NCI-H2029 treated with DMSO at 0.1 percent for 48 hours (cell line): ENCODE data around the gene PC.
"Not testable (repeated sequence)": the region's sequence is repeated elsewhere in the genome, so short reads cannot be mapped to it uniquely, and the experiment has no call there.

Experiments used
- DNase-seq: peaks from one replicate; lab custom pipeline; 2025; lab: John Stamatoyannopoulos, UW

The PC gene, protein sequence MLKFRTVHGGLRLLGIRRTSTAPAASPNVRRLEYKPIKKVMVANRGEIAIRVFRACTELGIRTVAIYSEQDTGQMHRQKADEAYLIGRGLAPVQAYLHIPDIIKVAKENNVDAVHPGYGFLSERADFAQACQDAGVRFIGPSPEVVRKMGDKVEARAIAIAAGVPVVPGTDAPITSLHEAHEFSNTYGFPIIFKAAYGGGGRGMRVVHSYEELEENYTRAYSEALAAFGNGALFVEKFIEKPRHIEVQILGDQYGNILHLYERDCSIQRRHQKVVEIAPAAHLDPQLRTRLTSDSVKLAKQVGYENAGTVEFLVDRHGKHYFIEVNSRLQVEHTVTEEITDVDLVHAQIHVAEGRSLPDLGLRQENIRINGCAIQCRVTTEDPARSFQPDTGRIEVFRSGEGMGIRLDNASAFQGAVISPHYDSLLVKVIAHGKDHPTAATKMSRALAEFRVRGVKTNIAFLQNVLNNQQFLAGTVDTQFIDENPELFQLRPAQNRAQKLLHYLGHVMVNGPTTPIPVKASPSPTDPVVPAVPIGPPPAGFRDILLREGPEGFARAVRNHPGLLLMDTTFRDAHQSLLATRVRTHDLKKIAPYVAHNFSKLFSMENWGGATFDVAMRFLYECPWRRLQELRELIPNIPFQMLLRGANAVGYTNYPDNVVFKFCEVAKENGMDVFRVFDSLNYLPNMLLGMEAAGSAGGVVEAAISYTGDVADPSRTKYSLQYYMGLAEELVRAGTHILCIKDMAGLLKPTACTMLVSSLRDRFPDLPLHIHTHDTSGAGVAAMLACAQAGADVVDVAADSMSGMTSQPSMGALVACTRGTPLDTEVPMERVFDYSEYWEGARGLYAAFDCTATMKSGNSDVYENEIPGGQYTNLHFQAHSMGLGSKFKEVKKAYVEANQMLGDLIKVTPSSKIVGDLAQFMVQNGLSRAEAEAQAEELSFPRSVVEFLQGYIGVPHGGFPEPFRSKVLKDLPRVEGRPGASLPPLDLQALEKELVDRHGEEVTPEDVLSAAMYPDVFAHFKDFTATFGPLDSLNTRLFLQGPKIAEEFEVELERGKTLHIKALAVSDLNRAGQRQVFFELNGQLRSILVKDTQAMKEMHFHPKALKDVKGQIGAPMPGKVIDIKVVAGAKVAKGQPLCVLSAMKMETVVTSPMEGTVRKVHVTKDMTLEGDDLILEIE

DNA sequence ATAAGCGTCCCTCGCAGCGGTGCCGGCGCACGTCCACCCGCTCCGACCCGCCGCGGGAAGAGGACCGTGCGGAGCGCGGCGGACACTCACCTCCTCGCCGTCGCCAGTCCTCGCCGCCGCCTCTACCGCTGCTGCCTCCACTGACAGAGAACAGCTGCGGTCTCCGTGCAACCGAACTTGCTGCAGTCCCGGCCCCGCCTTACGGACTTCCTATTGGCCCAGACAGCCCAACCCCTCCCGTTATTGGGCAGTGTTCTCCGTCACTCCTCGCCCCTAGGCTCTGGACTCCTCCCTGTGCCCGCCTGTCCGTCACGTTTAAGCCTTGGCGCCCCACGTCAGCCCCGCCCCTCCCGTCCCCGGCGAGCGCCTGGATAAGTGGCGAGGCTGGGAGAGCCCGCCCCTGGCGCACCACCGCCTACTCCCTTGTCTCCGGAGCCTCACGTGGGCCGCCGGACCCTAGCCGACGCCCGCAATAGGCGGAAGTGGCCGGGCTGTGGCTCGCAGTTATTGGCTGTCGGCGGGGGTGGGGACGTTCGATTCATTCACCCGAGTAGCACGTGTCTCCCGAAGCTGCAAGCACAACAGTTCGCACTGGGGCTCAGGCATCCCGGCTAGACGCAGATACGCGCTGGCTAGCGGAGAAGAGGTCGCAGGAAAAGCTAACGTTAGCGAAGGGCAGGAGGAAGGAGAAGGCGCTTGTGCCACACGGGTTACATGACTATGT is at the start of gene PC:
TSS of gene PC (minus strand) at position 152 of the 724 bp plus-strand sequence. CDS start 86,224 bp downstream, outside the sequence.
- peak; percentile 95 for DNase-seq

DNA sequence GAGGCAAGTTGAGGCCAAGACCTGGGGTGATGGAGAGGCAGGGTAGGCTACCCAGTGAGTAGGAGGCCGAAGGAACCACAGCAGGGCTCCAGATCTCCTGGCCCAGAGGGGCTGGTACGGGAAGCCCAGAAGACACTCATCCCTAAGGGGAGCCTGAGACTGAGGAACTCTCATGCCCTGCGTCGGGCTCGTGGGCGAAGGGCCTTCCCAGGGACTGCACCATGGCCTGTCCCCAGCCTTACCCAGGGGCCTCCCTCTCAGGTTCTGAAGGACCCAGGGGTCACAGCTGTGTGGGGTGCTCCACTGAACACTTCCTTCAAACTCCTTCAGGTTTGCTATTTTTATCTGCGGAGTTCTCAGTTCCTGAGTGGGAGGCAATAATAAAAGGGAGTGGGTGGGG is 48.9 kb upstream of the PC start:
- DNase-seq, result no peak

DNA sequence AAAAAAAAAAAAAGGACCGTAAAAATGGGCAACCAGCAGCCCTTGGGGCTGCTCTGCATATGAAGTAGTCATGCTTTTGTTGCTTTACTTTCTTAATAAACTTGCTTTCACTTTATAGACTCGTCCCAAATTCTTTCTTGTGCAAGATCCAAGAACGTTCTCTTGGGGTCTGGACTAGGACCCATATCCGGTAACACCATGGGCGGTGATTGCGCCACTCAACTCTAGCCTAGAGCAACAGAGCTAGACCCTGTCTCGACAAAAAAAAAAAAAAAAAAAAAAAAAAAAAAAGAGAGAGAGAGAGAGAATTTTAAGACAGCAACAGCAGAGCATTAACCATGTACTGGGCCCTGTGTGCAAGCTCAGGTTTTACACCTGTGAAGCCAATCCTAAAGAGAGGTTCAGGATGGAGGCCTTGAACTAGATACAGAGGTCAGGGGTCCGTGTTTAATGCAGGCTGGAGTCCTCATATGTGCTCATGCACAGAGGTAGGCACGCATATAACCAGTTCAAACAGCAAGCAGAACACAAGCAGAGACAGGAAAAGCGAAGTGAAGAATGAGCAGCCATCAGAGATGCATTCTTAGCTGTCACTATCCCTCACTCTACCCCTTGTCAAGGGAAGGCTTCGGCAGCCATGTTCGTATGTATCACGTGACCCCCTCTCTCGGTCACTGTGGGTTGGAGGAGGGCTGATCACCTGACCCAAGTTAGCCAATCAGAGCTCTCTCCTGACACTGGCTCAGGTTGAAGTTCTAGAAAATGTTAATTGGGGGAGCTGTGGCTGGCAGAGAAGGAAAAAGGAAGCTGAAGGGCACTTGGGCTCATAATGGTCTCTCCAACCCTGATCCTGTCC is 48.1 kb upstream of the PC start:
- no peak for DNase-seq

DNA sequence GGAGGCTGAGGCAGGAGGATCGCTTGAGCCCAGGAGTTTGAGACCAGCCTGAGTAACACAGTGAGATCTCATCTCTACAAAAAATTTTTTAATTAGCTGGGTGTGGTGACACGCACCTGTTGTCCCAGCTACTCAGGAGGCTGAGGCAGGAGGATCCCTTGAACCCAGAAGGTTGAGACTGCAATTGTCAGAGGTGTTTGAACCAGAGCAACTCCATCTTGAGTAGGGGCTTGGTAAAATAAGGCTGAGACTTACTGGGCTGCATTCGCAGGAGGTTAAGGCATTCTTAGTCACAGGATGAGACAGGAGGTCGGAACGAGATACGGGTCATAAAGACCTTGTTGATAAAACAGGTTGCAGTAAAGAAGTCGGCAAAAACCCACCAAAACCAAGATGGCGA is 47.0 kb upstream of the PC start:
- not testable (repeated sequence) for DNase-seq

DNA sequence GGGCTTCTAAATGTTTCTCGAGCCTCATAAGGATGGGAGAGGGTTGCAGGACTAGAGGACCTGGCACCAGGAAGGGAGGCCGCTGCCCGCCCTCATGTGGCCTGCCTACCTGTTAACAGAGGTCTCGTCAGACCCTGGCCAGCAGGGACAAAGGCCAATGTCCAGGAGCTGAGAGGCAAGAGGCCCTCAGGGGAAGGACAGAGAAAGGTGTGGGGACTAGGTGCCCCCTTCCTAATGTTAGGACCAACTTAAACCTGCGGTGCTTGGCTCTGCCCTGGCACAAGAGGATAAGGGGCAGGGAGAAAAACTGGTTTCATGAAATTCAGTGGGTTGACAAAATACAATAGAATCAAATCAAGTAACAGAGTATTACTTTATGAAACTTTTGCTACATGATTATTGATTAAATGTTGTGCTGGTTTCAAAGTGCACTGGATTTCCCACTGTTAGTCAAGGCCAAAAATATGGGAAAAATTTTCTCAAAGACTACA is 44.8 kb upstream of the PC start:
- no peak for DNase-seq

DNA sequence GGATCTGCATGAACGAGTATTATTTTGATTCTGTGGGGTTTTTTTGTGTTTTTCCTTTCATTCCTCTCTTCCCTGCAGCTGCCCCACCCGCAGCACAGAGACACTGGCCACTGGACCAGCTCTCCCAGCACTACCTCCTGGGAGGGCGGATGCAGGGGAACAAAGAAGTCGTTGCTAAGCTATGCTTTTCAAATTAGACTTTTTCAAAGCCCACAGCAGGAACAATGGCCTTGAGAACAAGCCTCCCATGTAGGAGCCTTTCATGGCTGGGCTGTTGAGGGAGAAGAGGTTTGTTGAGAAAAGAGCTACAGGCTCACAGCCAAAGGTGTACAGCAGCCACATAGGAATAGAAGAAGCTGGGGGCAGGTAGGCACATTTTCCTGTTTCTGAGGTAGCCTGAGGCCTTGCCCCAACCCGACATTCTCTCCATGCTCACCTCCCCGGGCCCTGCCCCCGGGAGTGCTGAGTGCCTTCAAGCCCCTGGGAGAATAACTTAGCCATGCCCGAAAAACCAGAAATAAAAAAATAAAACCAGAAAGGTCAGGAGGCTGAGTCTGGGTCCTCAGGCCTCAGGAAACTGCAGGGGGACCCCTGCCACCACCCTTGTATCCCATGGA is 44.2 kb upstream of the PC start:
- DNase-seq, result no peak

DNA sequence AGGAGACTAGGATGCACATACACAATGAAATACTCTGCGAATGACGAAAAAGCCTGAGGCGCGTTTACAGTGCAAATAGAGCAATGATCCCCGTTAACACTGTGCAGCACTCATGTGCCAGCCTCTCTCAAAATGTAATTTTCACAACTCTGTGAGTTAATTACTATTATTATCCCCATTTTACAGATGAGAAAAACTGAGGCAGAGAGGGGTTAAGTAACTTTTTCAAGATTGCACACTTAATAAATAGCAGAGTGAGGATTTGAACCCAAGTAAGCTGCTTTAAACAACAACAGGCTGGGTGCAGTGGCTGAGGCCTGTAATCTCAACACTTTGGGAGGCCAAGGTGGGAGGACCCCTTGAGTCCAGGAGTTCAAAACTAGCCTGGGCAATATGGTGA is 43.1 kb upstream of the PC start:
- no peak for DNase-seq

DNA sequence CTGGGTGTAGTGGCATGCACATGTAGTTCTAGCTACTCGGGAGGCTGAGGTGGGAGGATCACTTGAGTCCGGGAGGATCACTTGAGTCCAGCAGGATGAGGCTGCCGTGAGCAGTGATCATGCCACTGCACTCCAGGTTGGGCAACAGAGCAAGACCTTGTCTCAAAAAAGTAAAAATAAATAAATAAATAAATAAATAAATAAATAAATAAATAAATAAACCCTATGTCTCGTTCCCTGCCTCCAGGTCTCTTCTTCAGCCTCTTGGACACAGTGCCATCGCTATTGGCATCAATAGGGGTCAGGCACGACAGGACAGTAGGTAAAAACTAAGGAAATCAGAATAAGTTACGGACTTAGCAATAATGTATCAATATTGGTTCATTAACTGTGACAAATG is 41.4 kb upstream of the PC start:
- no peak for DNase-seq

DNA sequence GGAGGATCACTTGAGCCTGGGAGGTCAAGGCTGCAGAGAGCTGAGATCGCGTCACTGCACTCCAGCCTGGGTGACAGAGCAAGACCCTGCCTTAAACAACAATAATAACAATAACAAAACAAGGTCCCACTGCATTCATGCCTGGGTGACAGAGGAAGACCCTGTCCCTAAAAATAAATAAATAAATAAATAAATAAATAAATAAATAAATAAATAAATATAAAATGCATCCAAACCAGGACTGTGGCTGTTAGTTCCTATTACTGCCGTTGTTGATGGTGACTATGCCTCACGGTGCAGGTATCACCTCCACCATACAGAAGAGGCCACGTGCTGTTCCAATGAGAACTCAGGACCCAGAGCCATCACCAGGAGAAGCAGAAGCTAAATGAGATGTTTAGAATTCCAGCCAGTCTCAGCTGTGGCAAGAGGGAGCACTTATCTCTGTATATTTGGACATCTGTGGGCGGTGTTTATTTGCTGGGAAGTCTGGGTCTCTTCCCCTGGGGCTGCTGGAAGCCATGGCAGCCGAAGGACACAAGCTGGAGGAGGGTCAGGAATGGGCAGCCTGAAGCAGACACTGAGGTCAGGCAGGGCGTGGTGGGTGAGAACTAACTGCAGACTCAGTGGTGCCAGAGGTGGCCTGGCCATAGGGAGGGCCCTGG is 38.6 kb upstream of the PC start:
- DNase-seq, result no peak

DNA sequence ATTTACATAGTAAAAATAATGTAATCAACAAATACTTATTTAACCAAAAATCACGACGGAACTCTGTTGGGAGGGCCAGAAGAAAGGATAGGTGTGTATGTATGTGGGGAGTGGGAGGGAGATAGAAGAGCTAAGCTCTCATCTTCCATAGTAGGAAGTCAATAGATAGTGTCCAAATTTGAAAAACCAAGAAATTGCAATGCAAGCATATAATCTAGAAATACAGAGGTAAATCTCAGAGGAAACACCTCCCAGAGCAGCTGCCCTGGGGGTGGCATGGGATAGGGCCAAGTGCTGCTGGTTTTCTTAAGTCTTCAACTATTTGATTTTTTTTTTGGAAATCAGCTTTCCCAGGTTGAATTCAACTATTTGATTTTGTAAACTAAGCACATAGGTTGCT is 33.9 kb upstream of the PC start:
- no peak for DNase-seq

DNA sequence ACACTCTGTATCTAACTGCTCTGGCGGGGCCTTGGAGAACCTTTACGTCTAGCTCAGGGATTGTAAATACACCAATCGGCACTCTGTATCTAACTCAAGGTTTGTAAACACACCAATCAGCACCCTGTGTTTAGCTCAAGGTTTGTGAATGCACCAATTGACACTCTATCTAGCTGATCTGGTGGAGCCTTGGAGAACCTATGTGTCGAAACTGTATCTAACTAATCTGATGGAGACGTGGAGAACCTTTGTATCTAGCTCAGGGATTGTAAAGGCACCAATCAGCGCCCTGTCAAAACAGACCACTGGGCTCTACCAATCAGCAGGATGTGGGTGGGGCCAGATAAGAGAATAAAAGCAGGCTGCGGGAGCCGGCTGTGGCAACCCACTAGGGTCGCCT is 31.2 kb upstream of the PC start:
- not testable (repeated sequence) for DNase-seq

DNA sequence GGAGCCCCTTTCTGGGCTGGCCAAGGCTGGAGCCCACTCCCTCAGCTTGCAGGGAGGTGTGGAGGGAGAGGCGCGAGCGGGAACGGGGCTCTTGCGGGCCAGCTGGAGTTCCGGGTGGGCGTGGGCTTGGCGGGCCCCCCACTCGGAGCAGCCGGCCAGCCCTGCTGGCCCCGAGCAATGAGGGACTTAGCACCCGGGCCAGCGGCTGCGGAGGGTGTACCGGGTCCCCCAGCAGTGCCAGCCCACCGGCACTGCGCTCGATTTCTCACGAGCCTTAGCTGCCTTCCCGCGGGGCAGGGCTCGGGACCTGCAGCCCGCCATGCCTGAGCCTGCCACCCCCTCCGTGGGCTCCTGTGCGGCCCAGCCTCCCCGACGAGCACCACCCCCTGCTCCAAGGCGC is 30.6 kb upstream of the PC start:
- DNase-seq, result not testable (repeated sequence)

DNA sequence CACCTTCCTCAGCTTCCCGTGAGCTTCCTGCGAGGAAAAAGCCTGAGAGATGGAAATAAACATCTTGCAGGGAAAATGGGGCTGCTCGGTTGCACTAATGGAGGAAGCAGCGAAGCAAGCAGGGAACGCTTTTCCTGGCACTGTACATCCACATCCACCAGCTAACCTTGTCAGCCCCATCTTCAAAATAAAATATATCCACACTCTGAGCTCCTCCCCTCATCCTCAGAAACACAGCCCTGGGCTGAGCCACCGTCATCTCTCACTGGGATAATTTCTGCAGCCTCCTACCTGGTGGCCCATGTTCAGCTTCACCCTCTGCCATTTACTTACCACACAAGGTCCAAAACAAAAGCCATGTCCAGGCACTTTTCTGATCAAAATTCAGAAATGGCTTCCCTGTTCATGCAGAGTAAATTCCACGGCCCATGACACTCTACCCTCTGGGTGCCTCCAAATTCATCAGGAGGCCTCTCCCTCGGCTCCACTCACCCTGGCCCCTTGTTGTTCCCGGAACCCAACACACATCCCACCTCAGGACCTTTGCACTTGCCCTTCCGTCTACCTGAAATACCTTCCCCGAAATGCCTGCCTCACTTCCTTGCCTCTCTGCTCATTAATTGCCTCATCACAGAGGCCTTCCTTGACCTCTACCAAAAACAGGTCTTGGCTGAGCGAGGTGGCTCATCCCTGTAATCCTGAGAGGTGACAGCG is 29.9 kb upstream of the PC start:
- no peak for DNase-seq

DNA sequence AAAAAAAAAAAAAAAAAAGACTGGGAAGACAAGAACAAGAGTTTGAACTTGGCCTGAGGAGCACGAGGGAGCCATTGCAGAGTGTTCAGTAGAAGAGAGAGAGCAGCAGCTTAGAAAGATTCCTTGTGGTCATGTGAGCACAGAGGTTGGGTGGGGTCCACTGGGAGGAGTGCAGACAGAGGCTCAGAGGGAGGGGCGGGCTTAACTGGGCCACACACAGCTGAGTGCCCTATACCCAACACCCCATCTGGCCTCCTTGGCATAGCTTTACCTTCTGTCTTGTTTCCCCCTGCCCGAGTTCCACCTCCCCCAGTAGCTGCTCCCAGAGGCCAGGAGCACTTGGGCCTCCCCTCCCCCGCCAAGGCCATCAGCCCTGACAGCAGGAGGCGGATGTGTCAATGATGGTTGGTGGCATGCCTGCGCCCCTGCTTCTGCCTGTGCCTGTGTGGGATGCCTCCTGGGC is 29.0 kb upstream of the PC start:
- no peak for DNase-seq

DNA sequence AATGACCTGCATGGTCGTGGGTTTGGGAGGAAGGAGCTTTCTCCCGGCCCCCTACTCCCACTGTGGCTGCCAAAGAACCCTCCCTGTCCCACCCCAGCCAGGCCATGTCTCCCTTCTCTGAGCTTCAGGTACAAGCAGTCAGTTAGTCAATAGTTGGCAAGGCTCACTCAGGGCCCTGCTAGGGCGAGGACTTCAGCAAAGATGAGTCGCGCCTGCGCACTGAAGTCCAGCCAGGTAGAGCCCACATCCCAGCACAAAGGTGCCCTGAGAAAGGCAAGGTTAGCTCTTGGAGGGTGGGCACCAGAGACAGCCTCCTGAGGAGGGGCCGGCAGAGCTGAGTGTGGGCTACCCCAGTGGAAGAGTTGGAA is 28.0 kb upstream of the PC start:
- no peak for DNase-seq

DNA sequence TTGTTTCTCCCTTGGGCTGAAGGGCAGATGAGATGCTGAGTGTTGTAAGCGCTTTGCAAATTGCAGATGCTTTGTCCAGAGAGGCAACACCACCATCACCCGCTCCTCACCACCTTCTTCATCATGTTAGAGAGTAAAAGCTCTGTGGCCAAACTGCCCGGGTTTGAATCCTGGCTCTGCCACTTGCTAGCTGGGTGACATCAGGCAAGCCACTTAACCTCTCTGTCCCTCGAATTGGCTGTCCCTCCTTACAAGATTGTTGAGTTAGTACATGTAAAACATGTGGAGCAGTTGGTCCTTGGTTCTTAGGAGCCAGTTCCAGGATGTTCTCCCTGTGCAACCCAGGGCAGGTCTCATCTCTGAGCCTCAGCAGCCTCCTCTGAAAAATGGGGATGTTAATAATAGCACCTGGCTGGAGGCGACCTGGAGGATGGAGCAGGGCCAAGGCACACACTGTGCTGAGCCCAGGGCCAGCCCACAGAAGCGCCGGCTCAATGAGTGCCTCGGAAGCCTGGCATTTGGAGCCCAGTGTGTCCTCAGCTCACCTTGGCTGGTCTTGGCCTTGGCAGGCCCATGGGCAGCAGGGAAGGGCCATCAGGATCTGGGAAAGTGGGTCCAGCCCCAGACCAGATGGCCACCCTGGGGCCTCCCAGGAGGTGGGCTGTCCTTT is 27.5 kb upstream of the PC start:
- DNase-seq, result no peak

DNA sequence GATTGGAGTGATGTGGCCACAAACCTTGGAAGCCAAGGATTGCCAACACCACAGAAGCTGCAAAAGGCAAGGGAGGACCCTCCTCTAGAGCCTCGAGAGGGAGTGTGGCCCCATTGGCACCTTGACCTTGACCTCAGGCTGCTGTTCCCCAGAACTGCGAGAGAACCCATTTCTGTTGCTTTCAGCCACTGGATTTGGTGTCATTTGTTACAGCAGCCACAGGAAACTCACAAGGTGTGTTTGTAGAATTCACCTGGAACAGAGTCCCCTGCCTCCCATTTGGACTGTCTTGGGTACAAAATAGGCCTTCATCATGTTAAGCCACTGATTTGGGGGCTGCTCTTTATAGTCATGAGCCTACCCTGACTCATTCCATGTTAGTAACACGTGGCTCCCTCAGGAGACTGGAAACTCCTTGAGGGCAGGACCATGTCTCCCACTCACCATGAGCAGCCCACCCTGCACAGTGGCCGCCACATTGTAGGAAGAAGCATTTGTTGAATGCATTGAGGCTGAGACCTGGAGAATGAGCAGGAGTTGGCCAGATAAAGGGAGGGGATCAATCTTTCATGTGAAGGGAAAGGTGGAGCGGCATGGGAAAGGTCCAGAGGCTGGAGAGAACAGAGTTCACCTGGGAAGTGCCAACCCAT is 25.2 kb upstream of the PC start:
- DNase-seq, result no peak
